HCEC 1CT (cell line): ENCODE data around the gene KIF26A.

Experiments used
- DNase-seq: peaks from one replicate; pipeline ENCODE4 v3.0.0-alpha.2; 2017

KIF26A gene

GRCh38 chr14:104133496-104133895 lies 4.9 kb upstream of the KIF26A start:
- no peak for DNase-seq

GRCh38 chr14:104134061-104134965 lies 4.1 kb upstream of the KIF26A start:
- DNase-seq: no peak

GRCh38 chr14:104135121-104135903 lies 3.1 kb upstream of the KIF26A start:
- no peak for DNase-seq

GRCh38 chr14:104135904-104136471 lies 2.4 kb upstream of the KIF26A start:
- DNase-seq: no peak

DNA sequence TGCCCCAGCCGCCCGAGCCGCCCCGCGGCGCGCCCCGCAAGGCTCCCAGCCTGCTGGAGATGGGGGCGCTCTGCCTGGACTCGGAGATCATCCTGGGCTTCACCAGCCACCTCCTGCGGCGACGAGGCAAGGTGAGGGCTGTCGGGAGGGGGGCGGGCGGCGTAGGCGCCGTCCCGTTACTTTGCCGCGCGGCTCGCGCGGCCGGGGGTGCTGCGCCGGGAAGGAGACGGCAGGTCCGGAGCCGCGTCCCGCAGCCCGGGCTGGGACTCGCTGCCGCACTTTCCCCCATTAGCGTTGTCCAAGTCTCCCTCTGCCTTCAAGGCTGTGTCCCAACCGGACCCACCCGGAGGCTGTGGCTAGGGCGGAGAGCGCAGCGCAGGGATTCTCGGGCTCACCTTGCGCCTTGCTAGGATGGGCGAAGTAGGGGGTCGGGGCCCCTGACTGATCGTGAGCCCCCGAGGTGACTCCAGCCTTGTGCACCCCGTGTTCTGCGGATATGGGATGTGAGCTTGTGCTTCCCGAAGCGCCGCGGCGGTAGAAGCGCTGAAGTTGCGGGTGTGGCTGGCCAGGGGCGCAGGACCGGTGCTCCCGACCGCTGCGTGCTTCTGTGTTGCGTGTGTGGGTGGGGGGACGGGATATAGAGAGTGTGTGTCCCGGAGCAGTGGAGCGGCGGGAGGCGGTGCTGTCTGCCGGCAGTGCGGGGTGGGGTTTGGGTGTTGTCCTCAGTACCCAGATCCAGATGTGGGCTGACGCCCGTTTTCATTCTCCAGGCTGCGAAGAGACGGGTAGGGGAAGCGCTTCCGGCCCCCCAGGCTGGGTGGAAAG lies 1.7 kb upstream of the KIF26A start:
- DNase-seq: no peak

- DNase-seq: peak; percentile 3
Observed at GRCh38 chr14:104137297-104138097, 890 bp upstream of the KIF26A start.

DNA sequence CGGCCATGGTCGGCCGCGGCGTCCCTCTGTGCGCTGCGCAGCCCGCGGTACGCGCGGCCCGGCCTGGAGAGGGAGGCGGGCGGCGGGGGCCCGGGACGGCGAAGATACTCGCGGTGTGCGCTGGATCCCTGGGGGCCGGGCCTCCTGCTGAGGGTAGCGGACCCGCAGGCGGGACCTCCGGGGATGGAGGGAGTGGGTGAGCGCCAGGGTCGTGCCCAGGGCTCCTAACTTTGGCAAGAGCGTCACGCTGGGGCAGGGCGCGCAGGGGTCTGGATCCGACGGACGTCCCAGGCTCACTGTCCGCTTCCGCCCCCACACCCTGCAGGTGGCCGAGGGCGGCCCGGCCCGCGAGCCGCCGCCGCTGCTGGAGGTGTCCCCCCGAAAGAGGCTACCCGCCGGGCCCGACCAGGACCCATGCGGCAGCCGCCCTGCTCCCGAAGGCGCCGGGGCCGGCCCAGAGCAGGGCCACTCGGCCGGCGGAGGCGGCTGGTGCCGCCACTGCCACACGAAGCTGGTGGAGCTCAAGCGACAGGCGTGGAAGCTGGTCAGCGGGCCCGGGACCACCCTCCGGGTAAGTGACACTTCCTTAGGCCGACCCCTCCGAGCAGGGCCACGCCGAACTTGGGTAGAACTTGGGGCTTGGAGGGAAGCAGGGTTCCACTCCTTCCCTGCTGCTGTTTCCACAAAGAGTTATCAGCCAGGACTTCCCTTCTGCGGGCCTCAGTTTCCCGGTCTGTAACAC lies 502 bp downstream of the KIF26A start:
- DNase-seq: no peak

GRCh38 chr14:104139460-104140212 lies 1.2 kb downstream of the KIF26A start:
- DNase-seq: no peak

GRCh38 chr14:104140213-104140462 lies 1.8 kb downstream of the KIF26A start:
- no peak for DNase-seq

DNA sequence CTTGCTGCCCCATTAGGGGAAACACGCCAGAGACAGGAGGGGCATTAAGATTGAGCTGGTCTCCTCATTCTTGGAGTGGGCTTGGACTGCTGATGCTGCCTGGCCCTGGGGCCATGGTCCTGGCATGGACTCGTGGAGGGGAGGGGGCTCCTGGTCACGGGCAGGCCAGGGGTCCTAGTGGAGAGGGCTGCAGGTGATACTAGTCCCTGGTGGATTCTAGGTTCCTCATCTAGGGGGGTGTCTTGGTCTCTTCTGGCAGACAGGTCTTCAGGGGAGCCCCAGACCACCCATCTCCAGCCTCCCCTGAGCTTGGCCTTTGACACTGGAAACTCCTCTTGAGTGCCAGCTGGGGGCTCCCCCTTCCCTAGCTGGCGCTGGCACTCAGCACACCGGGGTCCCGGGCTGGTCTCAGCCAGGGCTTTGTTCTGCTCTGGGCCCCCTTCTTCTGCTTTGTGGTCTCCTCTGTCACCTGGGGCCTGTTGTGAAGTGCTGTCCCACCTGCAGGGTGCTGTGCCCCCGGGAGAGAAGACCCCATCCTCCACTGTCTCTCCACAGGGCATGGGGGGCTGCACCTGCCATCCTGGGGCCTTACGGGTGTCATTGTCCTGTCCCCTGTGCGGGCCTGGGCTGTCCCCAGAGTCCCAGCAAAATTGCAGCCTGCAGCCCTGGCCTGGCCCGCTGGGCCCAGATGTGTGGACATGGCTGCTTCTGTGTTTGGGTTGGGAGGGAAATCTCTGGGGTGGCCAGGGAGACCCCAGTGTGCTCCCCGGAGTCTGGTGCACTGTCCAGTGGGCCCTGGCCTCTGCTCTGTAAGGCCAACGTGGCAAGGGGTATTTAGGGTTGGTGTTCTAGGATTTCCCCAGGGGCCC lies 2.3 kb downstream of the KIF26A start:
- no peak for DNase-seq

- DNase-seq: no peak
Observed at GRCh38 chr14:104141621-104142091, 3.3 kb downstream of the KIF26A start.

DNA sequence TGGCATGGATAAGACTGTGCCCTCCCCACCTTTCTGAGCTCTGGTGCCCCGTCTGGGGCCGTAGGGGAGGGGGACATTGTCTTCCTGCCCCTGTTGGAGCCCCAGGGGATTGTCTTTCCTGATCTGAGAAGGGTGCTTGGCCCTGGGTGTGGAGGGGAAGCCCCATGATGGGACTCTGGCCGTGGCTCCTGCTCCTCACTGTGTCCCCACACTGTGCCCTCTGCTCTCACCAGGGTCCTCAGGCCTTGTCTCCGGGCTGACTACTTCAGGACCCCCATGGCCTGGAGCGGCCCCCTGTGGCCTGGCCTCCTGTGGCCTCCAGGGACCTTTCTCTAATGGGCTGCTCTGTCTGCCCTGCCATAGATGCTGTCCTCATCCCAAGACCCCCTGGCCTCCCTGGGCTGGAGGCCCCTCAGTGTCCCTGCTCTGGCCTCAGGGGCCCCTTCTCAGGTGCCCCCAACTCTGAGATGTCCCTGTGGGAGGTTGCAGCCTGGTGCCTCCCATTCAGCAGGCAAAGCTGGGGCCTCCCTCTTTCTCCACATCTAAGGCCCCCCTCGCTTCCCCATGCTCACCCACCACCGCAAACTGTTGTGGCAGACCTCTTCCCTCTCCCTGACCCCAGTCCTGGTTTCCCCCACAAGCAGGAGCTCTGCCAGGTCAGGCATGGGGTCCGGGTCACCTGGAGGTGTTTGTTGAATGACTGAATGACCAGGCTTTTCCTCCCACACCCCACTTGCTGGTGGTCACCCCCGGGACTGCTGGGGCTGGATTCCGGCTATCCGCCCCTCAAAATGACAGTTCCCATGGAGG lies 4.0 kb downstream of the KIF26A start:
- no peak for DNase-seq

DNA sequence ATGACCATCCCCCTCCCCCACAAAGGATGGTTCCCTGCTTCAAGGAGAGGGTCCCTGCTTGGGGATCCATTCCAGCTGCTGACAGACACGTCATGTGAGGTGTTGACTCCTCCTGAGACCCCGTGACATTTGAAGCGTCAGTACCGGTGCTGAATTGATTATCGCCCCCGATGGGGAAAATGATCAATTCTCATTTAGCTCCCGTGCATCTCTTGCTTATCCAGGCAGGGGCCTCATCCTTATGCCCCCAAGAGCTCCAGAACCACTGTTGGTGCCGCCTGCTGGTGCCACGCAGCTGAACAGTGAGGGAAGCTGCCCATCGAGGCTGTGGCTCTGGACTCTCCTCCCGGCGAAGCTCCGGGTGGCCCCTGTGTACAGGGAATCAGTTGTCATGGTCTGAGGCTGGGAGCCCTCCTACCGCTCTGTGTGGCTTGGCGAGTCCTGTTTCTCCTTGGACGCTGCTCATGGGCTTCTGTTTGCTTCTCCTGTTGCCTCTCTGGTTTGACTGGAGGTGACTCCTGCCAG lies 4.6 kb downstream of the KIF26A start:
- DNase-seq: no peak

DNA sequence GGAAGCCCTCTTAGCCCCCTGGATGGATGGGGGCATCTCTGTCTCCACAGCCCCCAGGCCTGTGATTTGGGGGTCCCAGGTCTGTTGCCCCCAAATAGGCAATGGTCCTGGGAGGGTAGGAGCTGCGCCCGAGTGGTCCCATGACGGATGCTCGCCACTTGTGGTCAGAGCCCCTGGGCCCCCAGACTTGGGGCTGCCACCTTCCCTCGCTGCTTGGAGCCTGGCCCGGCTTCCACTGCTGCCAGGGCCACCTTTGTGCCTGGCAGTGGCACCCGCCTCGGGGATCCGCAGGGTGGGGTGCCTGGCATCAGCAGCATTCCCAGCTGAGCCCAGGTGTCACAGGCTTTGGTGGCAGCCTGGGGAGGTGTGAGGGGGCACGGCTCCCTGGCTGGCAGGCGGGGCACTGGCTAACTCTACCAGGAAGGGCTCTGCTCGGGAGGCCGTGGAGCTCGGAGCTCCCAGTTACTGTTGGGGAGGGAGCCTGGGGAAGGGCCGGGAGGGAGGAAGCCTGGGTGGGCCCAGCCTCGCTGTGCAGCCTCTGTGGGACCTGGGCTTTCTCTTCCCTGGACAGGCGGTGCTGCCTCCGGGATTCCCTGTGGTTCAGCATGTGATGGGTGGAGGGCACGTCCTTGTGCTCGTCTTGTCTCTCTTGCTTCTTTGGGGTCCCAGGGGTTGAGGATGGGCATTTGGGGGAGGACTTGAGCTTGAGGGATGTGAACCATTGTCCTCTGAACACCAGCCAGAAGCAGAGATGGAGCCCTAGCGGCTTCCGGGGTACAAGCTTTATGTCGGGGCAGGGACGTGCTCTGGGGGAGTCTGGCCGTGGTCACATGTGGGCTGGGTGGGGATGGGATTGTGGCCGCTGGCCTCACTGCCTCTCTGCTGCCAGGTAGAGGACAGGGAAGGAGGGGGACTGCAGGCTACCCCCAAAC lies 5.4 kb downstream of the KIF26A start:
- DNase-seq: no peak

GRCh38 chr14:104144453-104144790 lies 6.0 kb downstream of the KIF26A start:
- DNase-seq: no peak

- no peak for DNase-seq
Observed at GRCh38 chr14:104144911-104145825, 6.8 kb downstream of the KIF26A start.
